BJ (cell line): ENCODE results near the gene CCDC97. TPM values are rescaled to one million over a fixed set of nuclear protein-coding genes. Genes with fewer than 3 reads are reported as not detected.

ENCODE experiments used
- CTCF ChIA-PET: fragments of 350-600 bp; formaldehyde crosslinking; extraction: SDS; loops from one replicate; lab custom pipeline; 2021; ENCODE audit warnings: antibody characterized with exemption, inconsistent platforms; lab: Yijun Ruan, JAX
- POLR2A ChIA-PET: fragments of 300-600 bp; sonication (Branson Sonifier 250); formaldehyde crosslinking; extraction: SDS; loops from one replicate; lab custom pipeline; 2021; ENCODE audit warnings: antibody characterized with exemption; lab: Charles Lee
- DNase-seq: peaks from one replicate; pipeline ENCODE4 v3.0.0-alpha.2; 2011; ENCODE audit warnings: low read depth
- H3K27me3 ChIP-seq: 2 replicates; pipeline ENCODE4 v1.6.0; 2011; ENCODE audit warnings: low read length; ENCODE audit not compliant: control insufficient read depth, insufficient read depth
- H3K36me3 ChIP-seq: 2 replicates; pipeline ENCODE4 v1.5.1; 2011; ENCODE audit warnings: low read length; ENCODE audit not compliant: control insufficient read depth, insufficient read depth
- H3K4me3 ChIP-seq: 2 replicates; pipeline ENCODE4 v1.5.1; 2011; ENCODE audit warnings: low read depth, mild to moderate bottlenecking, control low read depth, low read length
- CTCF ChIP-seq: IDR thresholded peaks from 2 replicates; pipeline ENCODE4 v1.5.1; 2011; ENCODE audit warnings: low read depth, mild to moderate bottlenecking, control low read depth, inconsistent platforms, low read length, moderate library complexity; ENCODE audit not compliant: insufficient read depth
- polyA plus RNA-seq: library from polyadenylated mRNA; depleted of rRNA; stranded (reverse); fragments of >200 nt; gene quantifications from 2 replicates; pipeline ENCODE4 v1.2.3, GENCODE V29; 2011

CCDC97 gene
- polyA plus RNA-seq, 1 experiment: 10.3 TPM

- ChIA-PET POLR2A (interaction anchor here (0.7 kb wide), 1 partner anchor 102 kb away, joined by 4 read pairs; no protein-coding TSS in a partner anchor), CTCF (interaction anchor here (0.9 to 5.2 kb wide), 3 partner anchors 16 to 29 kb away, joined by 3 to 69 read pairs (median 31); partner anchors contain the start of gene TGFB1)
- Histone ChIP-seq H3K4me3 (no peak overlapping the region), H3K27me3 (no peaks in the 10 kb centered on the region), H3K36me3 (peaks cover 29% of the 10 kb centered on the region)
- TF ChIP-seq CTCF: no peak
- DNase-seq: no peak
These were observed 14.3 kb downstream of the CCDC97 start for GRCh38 chr19:41324231-41324702.

- POLR2A ChIA-PET: interaction anchor here (0.6 kb wide), 2 partner anchors 25 to 26 kb away, joined by 3 to 4 read pairs; no protein-coding TSS in a partner anchor
- CTCF ChIA-PET: interaction anchor here (1.7 to 5.2 kb wide), 2 partner anchors 16 to 29 kb away, joined by 3 to 69 read pairs; partner anchors contain the start of gene TGFB1
- Histone ChIP-seq H3K4me3 (no peak overlapping the region), H3K27me3 (no peaks in the 10 kb centered on the region), H3K36me3 (peaks cover 24% of the 10 kb centered on the region)
- DNase-seq: no peak
- TF ChIP-seq CTCF: no peak
These were observed 15.1 kb downstream of the CCDC97 start for GRCh38 chr19:41324921-41325639.

- Histone ChIP-seq H3K36me3 (peaks cover 22% of the 10 kb centered on the region), H3K27me3 (no peaks in the 10 kb centered on the region), H3K4me3 (no peak overlapping the region)
- no peak for TF ChIP-seq CTCF
- ChIA-PET CTCF (interaction anchor here (1.7 to 5.2 kb wide), 2 partner anchors 17 to 28 kb away, joined by 3 to 69 read pairs; partner anchors contain the start of gene TGFB1), POLR2A (interaction anchor here (0.6 kb wide), 1 partner anchor 24 kb away, joined by 3 read pairs; no protein-coding TSS in a partner anchor)
- no peak for DNase-seq
These were observed 15.6 kb downstream of the CCDC97 start for GRCh38 chr19:41325640-41325946.

GRCh38 chr19:41325947-41326706 is 16.2 kb downstream of the CCDC97 start:
- Histone ChIP-seq H3K4me3 (no peak overlapping the region), H3K27me3 (no peaks in the 10 kb centered on the region), H3K36me3 (peaks cover 22% of the 10 kb centered on the region)
- no peak for TF ChIP-seq CTCF
- ChIA-PET POLR2A (interaction anchor here (0.6 kb wide), 1 partner anchor 24 kb away, joined by 3 read pairs; no protein-coding TSS in a partner anchor), CTCF (interaction anchor here (1.7 to 5.2 kb wide), 3 partner anchors 17 to 28 kb away, joined by 3 to 69 read pairs (median 17); partner anchors contain the start of gene TGFB1)
- DNase-seq: peak; percentile 38
